NB4 (cell line): Measurements from ENCODE around the gene RAD51B.

ENCODE experiments used
- DNase-seq: peaks from one replicate; pipeline ENCODE4 v3.0.0; 2010; ENCODE audit warnings: low read depth
- H3K4me3 ChIP-seq: one replicate; pipeline ENCODE4 v1.5.1; 2011; ENCODE audit warnings: mild to moderate bottlenecking, low read depth, low read length, moderate library complexity
- CTCF ChIP-seq: IDR thresholded peaks from one replicate; pipeline ENCODE4 v1.5.1; 2012; ENCODE audit warnings: low read depth, low read length
- MAX ChIP-seq: IDR thresholded peaks from 2 replicates; pipeline ENCODE4 v1.6.1; 2011; ENCODE audit warnings: low read depth, low read length
- MYC ChIP-seq: IDR thresholded peaks from 2 replicates; pipeline ENCODE4 v1.6.1; 2011; ENCODE audit warnings: low read depth, low read length
- POLR2A ChIP-seq: IDR thresholded peaks from 2 replicates; pipeline ENCODE4 v1.6.1; 2011; ENCODE audit warnings: mild to moderate bottlenecking; ENCODE audit not compliant: insufficient read length; ENCODE audit errors: extremely low read depth

The RAD51B gene

GRCh38 chr14:67944605-67945004 lies 125.0 kb downstream of the RAD51B start:
- TF ChIP-seq MYC (no peak), MAX (no peak)
- H3K4me3 ChIP-seq = no peak overlapping the region
- no peak for DNase-seq

GRCh38 chr14:67949771-67950170 lies 130.2 kb downstream of the RAD51B start:
- no peak for DNase-seq
- H3K4me3 ChIP-seq = no peak overlapping the region
- TF ChIP-seq POLR2A = no peak
- TF ChIP-seq CTCF = no peak
- no peak for TF ChIP-seq MAX
- TF ChIP-seq MYC = no peak

GRCh38 chr14:67950386-67950785 lies 130.8 kb downstream of the RAD51B start:
- TF ChIP-seq MAX (no peak), MYC (no peak), CTCF (no peak), POLR2A (no peak)
- no peak overlapping the region for H3K4me3 ChIP-seq

GRCh38 chr14:67951529-67952135 lies 132.1 kb downstream of the RAD51B start:
- no peak overlapping the region for H3K4me3 ChIP-seq
- DNase-seq = no peak
- TF ChIP-seq CTCF = no peak
- TF ChIP-seq POLR2A = no peak
- TF ChIP-seq MAX = no peak
- no peak for TF ChIP-seq MYC

More at GRCh38 chr14:67950386-67950785, 130.8 kb downstream of the RAD51B start:
- no peak for DNase-seq

GRCh38 chr14:67952381-67952780 lies 132.8 kb downstream of the RAD51B start:
- TF ChIP-seq MYC = no peak
- no peak for TF ChIP-seq MAX
- no peak for TF ChIP-seq POLR2A
- TF ChIP-seq CTCF = no peak
- no peak for DNase-seq
- H3K4me3 ChIP-seq = no peak overlapping the region

GRCh38 chr14:67952786-67953185 lies 133.2 kb downstream of the RAD51B start:
- no peak for TF ChIP-seq MAX
- no peak for TF ChIP-seq CTCF
- TF ChIP-seq POLR2A = no peak
- TF ChIP-seq MYC = no peak
- DNase-seq = no peak
- no peak overlapping the region for H3K4me3 ChIP-seq
